Keratinocyte (primary cell): ENCODE data around the gene KDM5B.

Source experiments
- EZH2 ChIP-seq: IDR thresholded peaks from one replicate; pipeline ENCODE4 v1.6.1; 2012; ENCODE audit warnings: inconsistent platforms, mild to moderate bottlenecking, low read length, moderate library complexity
- TF ChIP-seq, protein P1 (sequence below), 3 experiments: IDR thresholded peaks in 1 of 3; conservative IDR thresholded peaks in 1 of 3; optimal IDR thresholded peaks in 1 of 3; 2 replicates in 2 of 3; 3 replicates in 1 of 3; pipeline versions ENCODE3 to v1.5.1; 2011; ENCODE audit warnings: low read length in 3 of 3, mild to moderate bottlenecking in 3 of 3, moderate library complexity in 2 of 3, control low read depth in 1 of 3, inconsistent platforms in 1 of 3; ENCODE audit not compliant: insufficient read depth in 2 of 3; ENCODE audit errors: extremely low read depth in 1 of 3

DNA sequence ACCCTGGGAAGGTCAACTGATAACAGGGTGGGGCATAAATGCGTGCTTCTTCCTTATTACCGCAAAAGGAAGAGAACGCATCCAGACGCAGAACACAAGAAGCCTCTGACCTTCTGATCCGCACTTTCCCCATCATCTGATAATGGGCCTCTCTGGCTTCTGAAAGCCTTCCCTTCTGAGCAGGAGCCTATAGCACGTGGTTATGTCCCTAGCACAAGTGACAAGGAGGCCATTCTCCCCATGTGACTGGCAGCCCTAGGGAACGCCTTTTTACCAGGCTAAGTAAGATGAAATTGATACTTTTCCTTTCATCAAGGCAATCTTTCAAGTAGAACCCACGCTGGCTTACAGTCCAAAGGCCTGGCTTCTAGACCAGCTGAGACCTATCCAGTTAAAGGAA is 46.6 kb upstream of the KDM5B start:
- TF ChIP-seq, protein P1, sequence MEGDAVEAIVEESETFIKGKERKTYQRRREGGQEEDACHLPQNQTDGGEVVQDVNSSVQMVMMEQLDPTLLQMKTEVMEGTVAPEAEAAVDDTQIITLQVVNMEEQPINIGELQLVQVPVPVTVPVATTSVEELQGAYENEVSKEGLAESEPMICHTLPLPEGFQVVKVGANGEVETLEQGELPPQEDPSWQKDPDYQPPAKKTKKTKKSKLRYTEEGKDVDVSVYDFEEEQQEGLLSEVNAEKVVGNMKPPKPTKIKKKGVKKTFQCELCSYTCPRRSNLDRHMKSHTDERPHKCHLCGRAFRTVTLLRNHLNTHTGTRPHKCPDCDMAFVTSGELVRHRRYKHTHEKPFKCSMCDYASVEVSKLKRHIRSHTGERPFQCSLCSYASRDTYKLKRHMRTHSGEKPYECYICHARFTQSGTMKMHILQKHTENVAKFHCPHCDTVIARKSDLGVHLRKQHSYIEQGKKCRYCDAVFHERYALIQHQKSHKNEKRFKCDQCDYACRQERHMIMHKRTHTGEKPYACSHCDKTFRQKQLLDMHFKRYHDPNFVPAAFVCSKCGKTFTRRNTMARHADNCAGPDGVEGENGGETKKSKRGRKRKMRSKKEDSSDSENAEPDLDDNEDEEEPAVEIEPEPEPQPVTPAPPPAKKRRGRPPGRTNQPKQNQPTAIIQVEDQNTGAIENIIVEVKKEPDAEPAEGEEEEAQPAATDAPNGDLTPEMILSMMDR (optimal IDR thresholded peaks at IDR 0.05 in 1 of 3, IDR thresholded peaks at IDR 0.05 in 1 of 3, conservative IDR thresholded peaks at IDR 0.05 in 1 of 3; ENCODE audit: extremely low read depth in 1 of 3, insufficient read depth in 2 of 3, low read length in 3 of 3): no peak
- TF ChIP-seq EZH2: no peak
